Smooth muscle cell (in vitro differentiated cells): ENCODE data around the gene BCAS3. TPM values are rescaled to one million over a fixed set of nuclear protein-coding genes. Genes with fewer than 3 reads are reported as not detected.

ENCODE experiments used
- DNase-seq: peaks from one replicate; lab custom pipeline; 2025; ENCODE audit not compliant: unreplicated experiment; lab: John Stamatoyannopoulos, UW
- H2AFZ ChIP-seq: fragments of 200-600 bp; sonication (generic); 2 replicates; pipeline ENCODE4 v1.6.0; 2016; ENCODE audit warnings: antibody characterized with exemption, low read depth, mild to moderate bottlenecking
- H3F3A ChIP-seq: fragments of 200-600 bp; sonication (generic); 2 replicates; pipeline ENCODE4 v1.6.0; 2017; ENCODE audit warnings: antibody characterized with exemption, low read depth
- H3K27ac ChIP-seq: fragments of 200-600 bp; sonication (generic); 2 replicates; pipeline ENCODE4 v1.5.1; 2016; ENCODE audit warnings: low read depth, mild to moderate bottlenecking
- H3K27me3 ChIP-seq: fragments of 200-600 bp; sonication (generic); 2 replicates; pipeline ENCODE4 v1.6.1; 2016; ENCODE audit warnings: low read depth, mild to moderate bottlenecking
- H3K36me3 ChIP-seq: fragments of 200-600 bp; sonication (generic); 2 replicates; pipeline ENCODE4 v1.5.1; 2016; ENCODE audit warnings: low read depth
- H3K4me1 ChIP-seq: fragments of 200-600 bp; sonication (generic); 2 replicates; pipeline ENCODE4 v1.5.1; 2016; ENCODE audit warnings: low read depth
- H3K4me2 ChIP-seq: fragments of 200-600 bp; sonication (generic); 2 replicates; pipeline ENCODE4 v1.6.0; 2016; ENCODE audit warnings: mild to moderate bottlenecking
- H3K4me3 ChIP-seq: fragments of 200-600 bp; sonication (generic); 2 replicates; pipeline ENCODE4 v1.5.1; 2016; ENCODE audit warnings: mild to moderate bottlenecking
- H3K79me2 ChIP-seq: fragments of 200-600 bp; sonication (generic); 2 replicates; pipeline ENCODE4 v1.6.0; 2016; ENCODE audit warnings: low read depth, mild to moderate bottlenecking
- H3K9ac ChIP-seq: fragments of 200-600 bp; sonication (generic); 2 replicates; pipeline ENCODE4 v1.6.0; 2016; ENCODE audit warnings: low read depth
- H3K9me3 ChIP-seq: fragments of 200-600 bp; sonication (generic); replicated peaks from 2 replicates; pipeline ENCODE4 v1.5.1; 2016; ENCODE audit warnings: low read depth
- H4K20me1 ChIP-seq: fragments of 200-600 bp; sonication (generic); 2 replicates; pipeline ENCODE4 v1.6.0; 2016; ENCODE audit warnings: low read depth
- WGBS: methylation state at CpG from one replicate; pipeline ENCODE4 v1.1.7; 2016; ENCODE audit warnings: low lambda C conversion rate; 5-methylcytosine and 5-hydroxymethylcytosine counted together
- polyA plus RNA-seq: library from polyadenylated mRNA; unstranded; fragments of >200 nt; fragmentation: Nextera tagmentation; extraction: Ambion mirVana; gene quantifications from 2 replicates; pipeline ENCODE4 v1.2.1, GENCODE V29; 2016
- total RNA-seq: library from RNA; depleted of rRNA; stranded (reverse); fragments of >200 nt; gene quantifications from 2 replicates; pipeline ENCODE4 v1.2.3, GENCODE V29; 2014
- TF ChIP-seq, protein P1 (sequence below): fragments of 200-600 bp; sonication (generic); IDR thresholded peaks from 2 replicates; pipeline ENCODE4 v1.5.1; 2017; ENCODE audit warnings: borderline replicate concordance, mild to moderate bottlenecking, antibody characterized with exemption; ENCODE audit not compliant: insufficient read depth, poor library complexity, severe bottlenecking

BCAS3 gene
- 18.7 and 54.5 TPM in 2 replicates for total RNA-seq
- polyA plus RNA-seq = 17.2 and 18.9 TPM in 2 replicates

DNA sequence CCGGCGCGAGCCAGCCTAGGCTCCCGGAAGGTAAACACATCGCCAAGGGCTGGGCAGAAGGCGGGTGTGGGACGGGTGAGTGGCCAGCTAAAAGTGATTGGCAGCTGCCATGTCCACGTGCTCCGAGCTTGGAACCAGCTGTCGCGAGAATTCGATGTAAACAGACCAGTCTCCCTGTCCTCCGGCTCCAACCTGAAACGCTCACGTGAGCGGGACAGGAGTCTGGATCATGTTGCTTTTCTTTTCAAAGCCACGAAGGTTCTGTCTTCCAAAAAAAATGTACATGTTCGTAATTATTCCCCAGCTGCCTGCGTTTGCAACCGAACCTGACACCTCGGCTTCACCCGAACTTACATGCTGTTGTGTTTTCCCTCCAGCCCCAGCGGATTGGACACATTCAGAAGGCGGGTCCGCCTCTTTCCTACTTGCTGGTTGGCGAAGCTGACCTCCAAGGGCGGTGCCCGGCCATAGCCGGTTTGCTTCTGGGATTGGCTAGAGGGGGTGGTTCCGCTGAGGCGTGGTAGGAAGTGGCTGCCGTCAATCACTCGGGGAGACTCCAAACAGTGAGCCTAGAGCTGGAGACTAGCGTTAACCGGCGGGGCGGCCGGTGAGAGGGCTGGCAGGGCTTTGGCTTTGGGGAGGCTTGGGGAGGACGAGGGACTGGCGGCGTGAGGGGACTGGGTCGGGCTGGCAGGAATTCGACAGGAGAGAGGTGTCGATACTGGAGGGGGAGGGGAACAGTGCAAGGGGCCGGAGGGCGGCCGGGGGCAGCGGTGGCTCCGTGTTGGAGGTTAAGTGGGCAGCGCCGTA lies at the start of gene BCAS3:
TSS of gene BCAS3 (plus strand) at position 544 of the 810 bp plus-strand sequence.
- H3K4me1 ChIP-seq = peaks cover 11% of the 10 kb centered on the region
- H2AFZ ChIP-seq = peak within 1 kb of the TSS; percentile 94
- peak within 1 kb of the TSS; percentile 64 for H3K27ac ChIP-seq
- H3F3A ChIP-seq = no peaks in the 10 kb centered on the region
- DNase-seq = peak; percentile 94
- no peaks in the 10 kb centered on the region for H3K36me3 ChIP-seq
- no peaks in the 10 kb centered on the region for H3K27me3 ChIP-seq
- TF ChIP-seq, protein P1, sequence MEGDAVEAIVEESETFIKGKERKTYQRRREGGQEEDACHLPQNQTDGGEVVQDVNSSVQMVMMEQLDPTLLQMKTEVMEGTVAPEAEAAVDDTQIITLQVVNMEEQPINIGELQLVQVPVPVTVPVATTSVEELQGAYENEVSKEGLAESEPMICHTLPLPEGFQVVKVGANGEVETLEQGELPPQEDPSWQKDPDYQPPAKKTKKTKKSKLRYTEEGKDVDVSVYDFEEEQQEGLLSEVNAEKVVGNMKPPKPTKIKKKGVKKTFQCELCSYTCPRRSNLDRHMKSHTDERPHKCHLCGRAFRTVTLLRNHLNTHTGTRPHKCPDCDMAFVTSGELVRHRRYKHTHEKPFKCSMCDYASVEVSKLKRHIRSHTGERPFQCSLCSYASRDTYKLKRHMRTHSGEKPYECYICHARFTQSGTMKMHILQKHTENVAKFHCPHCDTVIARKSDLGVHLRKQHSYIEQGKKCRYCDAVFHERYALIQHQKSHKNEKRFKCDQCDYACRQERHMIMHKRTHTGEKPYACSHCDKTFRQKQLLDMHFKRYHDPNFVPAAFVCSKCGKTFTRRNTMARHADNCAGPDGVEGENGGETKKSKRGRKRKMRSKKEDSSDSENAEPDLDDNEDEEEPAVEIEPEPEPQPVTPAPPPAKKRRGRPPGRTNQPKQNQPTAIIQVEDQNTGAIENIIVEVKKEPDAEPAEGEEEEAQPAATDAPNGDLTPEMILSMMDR = no peak
- no peaks in the 10 kb centered on the region for H3K79me2 ChIP-seq
- H3K4me3 ChIP-seq = peak within 1 kb of the TSS; percentile 77
- peak within 1 kb of the TSS; percentile 85 for H3K4me2 ChIP-seq
- H3K9ac ChIP-seq = peak within 1 kb of the TSS; percentile 84
- H4K20me1 ChIP-seq = no peaks in the 10 kb centered on the region
- WGBS = under 1% methylated on average over 47 of the region's 51 CpGs
- H3K9me3 ChIP-seq = no peaks in the 10 kb centered on the region

DNA sequence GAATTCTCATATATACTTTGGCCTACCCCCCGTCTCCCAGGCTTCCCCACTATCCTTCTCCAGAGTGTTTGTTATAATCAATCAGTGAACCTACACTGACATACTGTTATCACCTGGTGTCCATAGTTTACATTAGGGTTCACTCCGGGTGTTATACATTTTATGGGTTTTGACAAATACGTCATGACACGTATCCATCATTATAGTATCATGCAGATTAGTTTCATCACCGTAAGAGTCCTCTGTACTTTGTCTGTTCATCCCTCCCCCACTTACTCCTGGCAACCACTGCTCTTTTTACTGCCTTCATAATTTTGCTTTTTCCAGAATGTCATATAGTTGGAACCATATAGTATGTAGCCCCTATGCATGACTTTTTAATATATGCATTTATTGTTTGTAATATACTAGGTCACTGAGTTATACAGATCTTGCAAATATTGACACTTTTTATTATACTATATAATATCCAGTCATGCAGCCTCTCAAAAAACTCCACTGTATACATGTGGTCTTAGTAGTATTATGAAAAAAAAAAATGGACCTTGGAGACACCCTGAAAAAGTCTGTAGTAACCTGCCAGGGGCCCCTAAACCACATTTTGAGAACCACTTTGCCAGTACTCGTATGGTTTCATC lies 49.3 kb upstream of the BCAS3 start:
- Histone ChIP-seq H3K9ac (no peak overlapping the region), H3K27me3 (no peaks in the 10 kb centered on the region), H2AFZ (no peak overlapping the region), H3K27ac (no peak overlapping the region), H3K4me3 (no peak overlapping the region), H3K36me3 (peaks cover 4% of the 10 kb centered on the region), H3K79me2 (peaks cover 10% of the 10 kb centered on the region), H3K4me1 (no peaks in the 10 kb centered on the region), H3F3A (no peaks in the 10 kb centered on the region), H3K4me2 (no peak overlapping the region), H3K9me3 (no peaks in the 10 kb centered on the region), H4K20me1 (peaks cover 35% of the 10 kb centered on the region)
- TF ChIP-seq, protein P1 = no peak
- WGBS = 92% methylated on average over 6 of the region's 6 CpGs
- DNase-seq = no peak

DNA sequence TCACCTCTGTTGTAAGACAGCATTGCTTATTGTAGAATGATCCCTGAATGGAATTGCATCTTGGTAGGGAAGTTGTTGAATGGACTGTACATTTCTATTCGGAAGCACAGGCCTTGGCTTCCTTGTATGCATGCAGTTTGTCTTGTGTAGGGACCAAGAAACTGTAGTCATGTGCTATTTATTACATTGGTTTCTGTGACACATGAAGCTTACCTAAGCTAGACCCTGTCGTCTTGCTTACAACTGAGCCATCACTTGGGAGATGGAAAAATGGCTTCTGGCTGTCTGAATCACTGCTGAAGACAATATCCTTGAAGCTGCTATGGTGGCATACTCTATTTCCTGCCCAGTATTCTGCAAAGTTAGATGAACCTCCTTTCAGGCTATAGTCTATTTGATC lies 48.5 kb upstream of the BCAS3 start:
- no peak for DNase-seq
- Histone ChIP-seq H3K27ac (no peak overlapping the region), H4K20me1 (peaks cover 31% of the 10 kb centered on the region), H3K36me3 (peaks cover 4% of the 10 kb centered on the region), H3K27me3 (no peaks in the 10 kb centered on the region), H3F3A (no peaks in the 10 kb centered on the region), H3K4me3 (no peak overlapping the region), H2AFZ (no peak overlapping the region), H3K9ac (no peak overlapping the region), H3K79me2 (peaks cover 3% of the 10 kb centered on the region), H3K4me2 (no peak overlapping the region), H3K9me3 (no peaks in the 10 kb centered on the region), H3K4me1 (no peaks in the 10 kb centered on the region)
- 94% methylated on average over 2 of the region's 2 CpGs for WGBS
- TF ChIP-seq, protein P1 = no peak
